SH-SY5Y (cell line): Measurements from ENCODE around the gene DPH6.

ENCODE experiments used
- GATA2 ChIP-seq: IDR thresholded peaks from 2 replicates; pipeline ENCODE4 v1.6.1; 2011; ENCODE audit warnings: mild to moderate bottlenecking, low read depth, low read length
- GATA3 ChIP-seq: IDR thresholded peaks from 2 replicates; pipeline ENCODE4 v1.6.1; 2011; ENCODE audit warnings: low read depth, mild to moderate bottlenecking, low read length, moderate library complexity

- TF ChIP-seq GATA3 (no peak), GATA2 (no peak)
These were observed 183.7 kb downstream of the DPH6 start for GRCh38 chr15:35362195-35362829.
